ENCODE data around the gene TTC9. TPM values are rescaled to one million over a fixed set of nuclear protein-coding genes. Genes with fewer than 3 reads are reported as not detected.

Gene TTC9
- total and polyA plus RNA-seq, 10 of the 15 experiments (the other 5 are each of a cell fraction or from before 2014, with no cell fraction given) = 0.87 to 15.8 (median 7.8) TPM

- Histone ChIP-seq H3K4me2 (ENCODE audit: control insufficient read depth, insufficient read depth) (no peak overlapping the region), H3K9ac (ENCODE audit: control insufficient read depth, insufficient read depth, low read length) (no peak overlapping the region), H3K27me3 (replicated peaks in 1 of 2; ENCODE audit: control insufficient read depth in 2 of 2, insufficient read depth in 2 of 2, low read length in 1 of 2) (no peaks in the 10 kb centered on the region), H2AFZ (ENCODE audit: control insufficient read depth, low read depth, low read length) (no peak overlapping the region), H3K4me1 (ENCODE audit: control insufficient read depth, insufficient read depth, low read length) (peaks cover 26% of the 10 kb centered on the region), H3K79me2 (ENCODE audit: control insufficient read depth, insufficient read depth, low read length) (no peaks in the 10 kb centered on the region), H4K20me1 (ENCODE audit: control insufficient read depth, insufficient read depth) (no peaks in the 10 kb centered on the region), H3K36me3 (ENCODE audit: control insufficient read depth in 2 of 2, insufficient read depth in 2 of 2, low read length in 1 of 2) (no peaks in the 10 kb centered on the region), H3K4me3 (no peak overlapping the region), H3K27ac (ENCODE audit: control insufficient read depth, insufficient read depth) (no peak overlapping the region), H3K9me3 (replicated peaks; ENCODE audit: control insufficient read depth, insufficient read depth, low read length) (no peaks in the 10 kb centered on the region)
- FAIRE-seq (no peak), ATAC-seq (no peak), DNase-seq (ENCODE audit: low read depth, low spot score) (no peak)
- POLR2A ChIA-PET = interaction anchor here (1.0 to 2.5 kb wide), 6 partner anchors 40 to 100 kb away, joined by 3 to 11 read pairs (median 6); partner anchors contain the start of gene MAP3K9
- no TSS peak for BruUV-seq (replicated peaks)
- SMC1A ChIA-PET (ENCODE audit: uncharacterized antibody, unreplicated experiment) = interaction anchor here (0.5 to 11.1 kb wide), 16 partner anchors 10 to 182 kb away, joined by 3 to 154 read pairs (median 5); partner anchors contain the start of gene TTC9
- intact Hi-C loops (cut with micrococcal nuclease; ENCODE audit: unreplicated experiment) (no loop called here), in situ Hi-C loops (cut with MboI) (no loop called here)
- CTCF ChIA-PET = interaction anchor here (1.0 to 9.6 kb wide), 11 partner anchors 12 to 108 kb away, joined by 3 to 138 read pairs (median 8); no protein-coding TSS in a partner anchor
- no peak for TF ChIP-seq EZH2 (IDR thresholded peaks at IDR 0.05; ENCODE audit: borderline replicate concordance, control insufficient read depth, low read depth, low read length)
- TF ChIP-seq POU2F2 (IDR thresholded peaks at IDR 0.05; ENCODE audit: borderline replicate concordance, low read depth, low read length) = no peak
- no peak for TF ChIP-seq JUNB (IDR thresholded peaks at IDR 0.05)
- no peak for TF ChIP-seq MXI1 (IDR thresholded peaks at IDR 0.05; ENCODE audit: low read depth, low read length)
- no peak for TF ChIP-seq KAT2A (conservative IDR thresholded peaks at IDR 0.05; ENCODE audit: control insufficient read depth, low read depth, low read length)
- no peak for TF ChIP-seq ZZZ3 (IDR thresholded peaks at IDR 0.05; ENCODE audit: control insufficient read depth, insufficient read length, low read depth)
- WGBS (ENCODE audit: insufficient coverage, insufficient replicate concordance, low lambda C conversion rate, missing lambda C conversion rate) = 80% methylated on average over 15 of the region's 15 CpGs
- RAD21 ChIA-PET (ENCODE audit: unreplicated experiment) = interaction anchor here (0.6 to 5.2 kb wide), 11 partner anchors 42 to 196 kb away, joined by 3 to 66 read pairs (median 5); partner anchors contain the start of genes MAP3K9 and TTC9
Observed at GRCh38 chr14:70708717-70709570, 67.2 kb downstream of the TTC9 start.

Measured in GM12878 (cell line).